ENCODE data around the gene TBL1X.
A peak's percentile ranks its signal among the peaks of the same experiment; 100 is the strongest.
"Not testable (repeated sequence)": the region's sequence is repeated elsewhere in the genome, so short reads cannot be mapped to it uniquely, and the experiment has no call there.

The TBL1X gene

GRCh38 chrX:9464435-9465371 is at the start of gene TBL1X:
TBL1X (plus strand) TSS chrX:9465058; CDS start chrX:9653587, 188,529 bp downstream.
- DNase-seq, result no peak

- no peak for DNase-seq
Measured at GRCh38 chrX:9416562-9417348, 48.1 kb upstream of the TBL1X start.

- no peak for DNase-seq
Measured at GRCh38 chrX:9418262-9418661, 46.6 kb upstream of the TBL1X start.

- DNase-seq, result no peak
Measured at GRCh38 chrX:9420275-9421265, 44.3 kb upstream of the TBL1X start.

GRCh38 chrX:9429767-9430166 is 35.1 kb upstream of the TBL1X start:
- DNase-seq, result peak in 1 of 2 experiments; percentile 66

- DNase-seq, result no peak
Measured at GRCh38 chrX:9430346-9430921, 34.4 kb upstream of the TBL1X start.

GRCh38 chrX:9431281-9431680 is 33.6 kb upstream of the TBL1X start:
- no peak for DNase-seq

GRCh38 chrX:9433596-9433995 is 31.3 kb upstream of the TBL1X start:
- DNase-seq, result no peak

GRCh38 chrX:9434051-9434550 is 30.8 kb upstream of the TBL1X start:
- no peak for DNase-seq

- not testable (repeated sequence) for DNase-seq
Measured at GRCh38 chrX:9435086-9435485, 29.8 kb upstream of the TBL1X start.

GRCh38 chrX:9436812-9437211 is 28.0 kb upstream of the TBL1X start:
- no peak for DNase-seq

GRCh38 chrX:9438933-9439494 is 25.8 kb upstream of the TBL1X start:
- DNase-seq, result no peak

- no peak for DNase-seq
Measured at GRCh38 chrX:9440116-9440844, 24.6 kb upstream of the TBL1X start.

- DNase-seq, result no peak
Measured at GRCh38 chrX:9442056-9442455, 22.8 kb upstream of the TBL1X start.

- DNase-seq, result no peak
Measured at GRCh38 chrX:9443327-9443726, 21.5 kb upstream of the TBL1X start.

- no peak for DNase-seq
Measured at GRCh38 chrX:9447906-9448305, 17.0 kb upstream of the TBL1X start.

GRCh38 chrX:9456250-9457074 is 8.4 kb upstream of the TBL1X start:
- DNase-seq, result no peak

- DNase-seq, result not testable (repeated sequence)
Measured at GRCh38 chrX:9458034-9458433, 6.8 kb upstream of the TBL1X start.

- DNase-seq, result no peak
Measured at GRCh38 chrX:9458516-9459078, 6.3 kb upstream of the TBL1X start.

Measured in NCI-H187 (cell line).